K562 (cell line): ENCODE data around the gene LRP1-AS.
"Not testable (repeated sequence)": the region's sequence is repeated elsewhere in the genome, so short reads cannot be mapped to it uniquely, and the experiment has no call there.

ENCODE experiments used
- CTCF ChIP-seq, 3 experiments: IDR thresholded peaks in 2 of 3; conservative IDR thresholded peaks in 1 of 3; 2 replicates each; pipeline ENCODE4 v1.5.1; 2011 to 2012; ENCODE audit warnings: low read length in 3 of 3, mild to moderate bottlenecking in 3 of 3, control low read depth in 2 of 3, improper control_type of control experiment in 1 of 3, inconsistent platforms in 1 of 3, low read depth in 1 of 3, mixed read lengths in 1 of 3, moderate library complexity in 1 of 3; ENCODE audit not compliant: insufficient read depth in 2 of 3
- NRF1 ChIP-seq, 2 experiments: fragments of 450-650 bp; IDR thresholded peaks in 1 of 2; conservative IDR thresholded peaks in 1 of 2; 2 replicates each; pipeline ENCODE4 v1.6.1; 2014; ENCODE audit warnings: mild to moderate bottlenecking in 2 of 2
- TF ChIP-seq, protein P1 (sequence below): sonication (generic); formaldehyde crosslinking; IDR thresholded peaks from 2 replicates; pipeline ENCODE4 v1.8.1; 2023; ENCODE audit warnings: mild to moderate bottlenecking, missing genetic modification reagents

GRCh38 chr12:57120718-57121117 lies 26.7 kb downstream of the LRP1-AS start:
- not testable (repeated sequence) for TF ChIP-seq CTCF (IDR thresholded peaks at IDR 0.05 in 2 of 3, conservative IDR thresholded peaks at IDR 0.05 in 1 of 3; ENCODE audit: insufficient read depth in 2 of 3, low read depth in 1 of 3, low read length in 3 of 3); NRF1 (conservative IDR thresholded peaks at IDR 0.05 in 1 of 2, IDR thresholded peaks at IDR 0.05 in 1 of 2)
- TF ChIP-seq, protein P1, sequence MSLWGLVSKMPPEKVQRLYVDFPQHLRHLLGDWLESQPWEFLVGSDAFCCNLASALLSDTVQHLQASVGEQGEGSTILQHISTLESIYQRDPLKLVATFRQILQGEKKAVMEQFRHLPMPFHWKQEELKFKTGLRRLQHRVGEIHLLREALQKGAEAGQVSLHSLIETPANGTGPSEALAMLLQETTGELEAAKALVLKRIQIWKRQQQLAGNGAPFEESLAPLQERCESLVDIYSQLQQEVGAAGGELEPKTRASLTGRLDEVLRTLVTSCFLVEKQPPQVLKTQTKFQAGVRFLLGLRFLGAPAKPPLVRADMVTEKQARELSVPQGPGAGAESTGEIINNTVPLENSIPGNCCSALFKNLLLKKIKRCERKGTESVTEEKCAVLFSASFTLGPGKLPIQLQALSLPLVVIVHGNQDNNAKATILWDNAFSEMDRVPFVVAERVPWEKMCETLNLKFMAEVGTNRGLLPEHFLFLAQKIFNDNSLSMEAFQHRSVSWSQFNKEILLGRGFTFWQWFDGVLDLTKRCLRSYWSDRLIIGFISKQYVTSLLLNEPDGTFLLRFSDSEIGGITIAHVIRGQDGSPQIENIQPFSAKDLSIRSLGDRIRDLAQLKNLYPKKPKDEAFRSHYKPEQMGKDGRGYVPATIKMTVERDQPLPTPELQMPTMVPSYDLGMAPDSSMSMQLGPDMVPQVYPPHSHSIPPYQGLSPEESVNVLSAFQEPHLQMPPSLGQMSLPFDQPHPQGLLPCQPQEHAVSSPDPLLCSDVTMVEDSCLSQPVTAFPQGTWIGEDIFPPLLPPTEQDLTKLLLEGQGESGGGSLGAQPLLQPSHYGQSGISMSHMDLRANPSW (CRISPR knock-in tag) = not testable (repeated sequence)
